Activated CD4-positive, CD25-positive, alpha-beta regulatory T cell treated with anti-CD3 and anti-CD28 coated beads, Interleukin-2, amount 50 U/mL, for 72 hours (primary cell): ENCODE results near the gene SPPL2B.
"Not testable (repeated sequence)": the region's sequence is repeated elsewhere in the genome, so short reads cannot be mapped to it uniquely, and the experiment has no call there.

Experiments
- DNase-seq: peaks from one replicate; pipeline ENCODE4 v3.0.0; 2021

Gene SPPL2B

GRCh38 chr19:2338751-2339643 is 10.5 kb downstream of the SPPL2B start:
- DNase-seq, result no peak

DNA sequence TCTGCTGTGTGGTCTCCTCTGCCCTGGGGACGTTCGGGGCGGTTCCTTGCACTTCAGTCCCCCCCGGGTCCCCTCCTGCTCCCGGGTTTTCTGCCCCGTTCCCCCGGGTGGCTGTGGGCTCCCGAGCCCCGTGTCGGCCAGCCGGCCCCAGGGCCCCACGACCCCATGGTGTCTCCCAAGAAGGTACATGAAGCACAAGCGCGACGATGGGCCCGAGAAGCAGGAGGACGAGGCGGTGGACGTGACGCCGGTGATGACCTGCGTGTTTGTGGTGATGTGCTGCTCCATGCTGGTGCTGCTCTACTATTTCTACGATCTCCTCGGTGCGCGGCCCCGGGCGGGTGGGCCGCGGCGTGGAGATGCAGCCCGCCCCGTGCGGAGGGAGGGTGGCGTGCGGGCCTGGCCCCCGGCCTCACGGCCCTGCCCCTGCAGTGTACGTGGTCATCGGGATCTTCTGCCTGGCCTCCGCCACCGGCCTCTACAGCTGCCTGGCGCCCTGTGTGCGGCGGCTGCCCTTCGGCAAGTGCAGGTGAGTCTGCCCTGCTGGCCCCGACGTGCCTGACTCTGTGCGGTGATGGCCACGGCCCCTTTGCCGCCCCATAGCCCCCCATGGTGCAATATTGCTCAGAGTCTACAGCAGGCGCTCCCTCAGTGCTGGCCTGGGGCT is 11.3 kb downstream of the SPPL2B start:
- DNase-seq, result no peak

DNA sequence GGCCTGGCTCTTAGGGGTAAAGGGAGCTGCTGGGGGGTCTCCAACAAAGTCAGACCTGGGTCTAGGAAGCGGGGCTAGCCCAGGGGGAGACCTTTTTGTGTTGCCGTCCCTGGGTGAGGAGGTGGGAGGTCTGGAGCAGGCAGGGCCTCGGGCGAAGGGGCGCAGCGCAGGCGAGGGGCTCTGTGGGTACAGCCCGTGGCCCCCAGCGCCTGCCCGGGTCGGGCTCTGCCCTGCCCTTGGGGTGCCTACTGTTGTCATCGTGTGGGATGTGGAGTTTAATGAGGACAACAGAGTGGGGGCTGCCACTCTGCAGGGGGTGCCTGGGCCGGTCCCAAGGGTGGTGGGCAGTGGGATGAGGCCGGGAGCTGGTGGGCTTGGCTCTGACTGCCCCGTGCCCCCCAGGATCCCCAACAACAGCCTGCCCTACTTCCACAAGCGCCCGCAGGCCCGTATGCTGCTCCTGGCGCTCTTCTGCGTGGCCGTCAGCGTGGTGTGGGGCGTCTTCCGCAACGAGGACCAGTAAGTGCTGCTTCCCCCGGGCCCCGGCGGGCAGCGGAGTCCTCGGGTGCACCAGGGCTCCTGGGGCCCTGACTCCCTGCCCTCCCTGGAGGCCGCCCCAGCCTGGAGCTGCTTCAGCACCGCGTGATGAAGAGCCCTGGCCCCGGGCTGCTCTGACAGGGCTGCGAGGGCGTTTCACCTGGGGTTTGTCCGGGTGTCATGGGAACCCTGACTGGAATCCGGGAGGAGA is 12.2 kb downstream of the SPPL2B start:
- DNase-seq, result no peak

DNA sequence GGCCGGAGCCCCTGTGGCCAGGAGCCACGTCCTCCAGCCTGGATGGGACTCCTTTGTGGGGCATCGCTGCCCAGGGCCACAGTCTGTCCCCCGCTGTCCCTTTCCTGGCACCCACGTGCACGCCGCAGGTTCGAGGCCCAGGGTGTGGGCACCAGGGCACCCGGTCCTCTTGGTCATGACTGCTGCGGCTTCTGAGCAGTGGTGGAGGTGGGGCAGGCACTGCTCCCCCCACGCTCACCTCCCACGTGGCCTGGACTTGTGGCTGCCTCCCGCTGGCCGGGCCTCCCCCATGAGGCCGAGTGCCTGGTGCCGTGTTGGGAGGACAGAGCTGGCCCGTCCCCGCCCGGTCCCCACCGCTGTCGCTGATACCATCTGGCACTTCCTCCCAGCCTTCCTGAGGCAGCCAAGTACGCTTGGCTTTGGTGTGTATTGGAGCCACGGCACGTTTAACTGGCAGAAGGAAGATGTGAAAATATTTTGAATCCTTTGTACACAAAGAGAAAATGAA is 12.8 kb downstream of the SPPL2B start:
- DNase-seq, result no peak

DNA sequence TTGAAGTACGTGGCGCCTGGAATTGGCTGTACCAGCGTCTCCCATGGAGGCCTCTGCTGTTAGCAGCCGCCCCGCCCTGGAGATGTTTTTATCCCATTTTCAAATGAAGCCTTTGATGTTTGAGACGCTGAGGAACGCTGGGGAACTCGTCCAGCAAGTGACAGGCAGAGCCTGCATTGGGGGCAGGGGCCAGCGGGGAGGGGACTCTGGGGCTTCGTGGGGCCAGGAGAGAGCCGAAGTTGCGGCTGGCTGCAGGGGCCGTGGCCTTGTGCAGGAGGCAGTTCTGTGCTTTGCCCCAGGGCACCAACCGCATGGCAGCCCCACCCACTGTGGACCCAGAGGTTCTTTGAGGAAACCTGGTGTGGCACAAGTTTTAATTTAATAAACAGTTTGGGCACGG is 13.5 kb downstream of the SPPL2B start:
- no peak for DNase-seq

DNA sequence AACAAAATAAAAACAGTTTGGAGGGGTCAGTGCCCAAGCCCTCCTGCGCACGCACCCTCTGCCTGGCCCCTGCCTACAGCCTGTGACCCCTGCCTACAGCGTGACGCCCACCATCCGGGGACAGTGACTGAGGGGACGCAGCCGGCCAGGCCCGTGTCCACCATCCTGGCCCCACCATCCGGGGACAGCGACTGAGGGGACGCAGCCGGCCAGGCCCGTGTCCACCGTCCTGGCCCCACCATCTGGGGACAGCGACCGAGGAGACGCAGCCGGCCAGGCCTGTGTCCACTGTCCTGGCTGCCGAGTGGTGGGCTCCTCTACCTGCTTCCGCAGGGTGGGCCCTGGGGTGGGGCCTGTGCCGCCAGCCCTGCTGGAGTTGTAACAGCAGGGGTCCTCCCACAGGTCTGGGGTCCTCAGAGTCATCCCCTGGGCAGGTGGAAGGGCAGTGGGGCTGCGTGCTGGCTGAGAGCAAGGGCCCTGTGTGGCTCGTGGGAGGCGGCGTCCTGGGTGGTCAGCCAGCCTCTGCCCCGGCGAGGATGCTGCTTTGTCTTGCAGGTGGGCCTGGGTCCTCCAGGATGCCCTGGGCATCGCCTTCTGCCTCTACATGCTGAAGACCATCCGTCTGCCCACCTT is 14.3 kb downstream of the SPPL2B start:
- DNase-seq, result no peak

- DNase-seq, result no peak
These were observed 15.0 kb downstream of the SPPL2B start for GRCh38 chr19:2343289-2343982.

- no peak for DNase-seq
These were observed 15.9 kb downstream of the SPPL2B start for GRCh38 chr19:2344381-2344870.

GRCh38 chr19:2345076-2345475 is 16.6 kb downstream of the SPPL2B start:
- DNase-seq, result no peak

GRCh38 chr19:2345794-2346663 is 17.5 kb downstream of the SPPL2B start:
- DNase-seq, result no peak

DNA sequence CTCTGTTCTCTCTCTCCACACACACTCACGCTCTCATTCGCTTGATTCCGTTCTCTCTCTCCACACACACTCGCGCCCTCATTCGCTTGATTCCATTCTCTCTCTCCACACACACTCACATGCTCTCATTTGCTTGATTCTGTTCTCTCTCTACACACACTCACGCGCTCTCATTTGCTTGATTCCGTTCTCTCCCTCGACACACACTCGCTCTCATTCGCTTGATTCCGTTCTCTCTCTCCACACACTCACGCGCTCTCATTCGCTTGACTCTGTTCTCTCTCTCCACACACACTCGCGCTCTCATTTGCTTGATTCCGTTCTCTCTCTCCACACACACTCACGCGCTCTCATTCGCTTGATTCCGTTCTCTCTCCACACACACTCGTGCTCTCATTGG is 21.3 kb downstream of the SPPL2B start:
- DNase-seq, result not testable (repeated sequence)

GRCh38 chr19:2350656-2351055 is 22.2 kb downstream of the SPPL2B start:
- DNase-seq, result no peak

- no peak for DNase-seq
These were observed 23.1 kb downstream of the SPPL2B start for GRCh38 chr19:2351591-2351990.

GRCh38 chr19:2352121-2352520 is 23.6 kb downstream of the SPPL2B start:
- no peak for DNase-seq

DNA sequence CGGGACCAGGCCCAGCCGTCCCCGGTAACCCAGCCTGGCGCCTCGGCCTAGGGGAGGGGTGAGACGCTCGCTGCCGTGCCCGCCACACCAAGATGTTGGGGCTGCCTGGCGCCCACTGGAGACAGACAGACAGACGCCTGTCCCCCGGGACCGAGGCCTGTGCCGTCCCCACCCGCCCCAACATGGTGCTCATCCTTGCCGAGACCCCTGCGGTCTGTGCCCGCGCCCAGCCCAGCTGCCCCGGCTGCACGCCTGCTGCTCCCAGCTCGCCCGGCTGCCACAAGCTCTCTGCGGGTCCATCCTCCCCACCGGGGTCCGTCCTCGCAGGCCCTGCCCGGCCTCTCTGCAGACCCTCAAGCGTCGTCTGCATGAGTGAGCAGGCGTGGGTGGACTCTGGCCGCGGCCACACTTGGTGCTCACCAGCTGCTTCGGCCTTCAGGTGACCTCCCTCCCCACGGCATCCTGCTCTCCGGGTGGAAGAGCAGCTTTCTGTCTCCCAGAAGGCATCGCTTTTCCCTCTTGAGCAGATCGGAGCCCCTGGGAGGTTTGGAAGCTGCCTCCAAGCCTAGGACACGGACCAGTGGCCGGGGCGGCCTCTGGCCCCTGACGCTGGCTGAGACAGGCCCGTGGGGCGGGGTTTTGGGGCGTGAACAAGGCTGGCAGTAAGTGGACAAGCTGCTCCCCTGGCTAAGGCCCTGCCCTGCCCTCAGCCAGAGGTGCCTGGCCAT is 24.8 kb downstream of the SPPL2B start:
- no peak for DNase-seq

DNA sequence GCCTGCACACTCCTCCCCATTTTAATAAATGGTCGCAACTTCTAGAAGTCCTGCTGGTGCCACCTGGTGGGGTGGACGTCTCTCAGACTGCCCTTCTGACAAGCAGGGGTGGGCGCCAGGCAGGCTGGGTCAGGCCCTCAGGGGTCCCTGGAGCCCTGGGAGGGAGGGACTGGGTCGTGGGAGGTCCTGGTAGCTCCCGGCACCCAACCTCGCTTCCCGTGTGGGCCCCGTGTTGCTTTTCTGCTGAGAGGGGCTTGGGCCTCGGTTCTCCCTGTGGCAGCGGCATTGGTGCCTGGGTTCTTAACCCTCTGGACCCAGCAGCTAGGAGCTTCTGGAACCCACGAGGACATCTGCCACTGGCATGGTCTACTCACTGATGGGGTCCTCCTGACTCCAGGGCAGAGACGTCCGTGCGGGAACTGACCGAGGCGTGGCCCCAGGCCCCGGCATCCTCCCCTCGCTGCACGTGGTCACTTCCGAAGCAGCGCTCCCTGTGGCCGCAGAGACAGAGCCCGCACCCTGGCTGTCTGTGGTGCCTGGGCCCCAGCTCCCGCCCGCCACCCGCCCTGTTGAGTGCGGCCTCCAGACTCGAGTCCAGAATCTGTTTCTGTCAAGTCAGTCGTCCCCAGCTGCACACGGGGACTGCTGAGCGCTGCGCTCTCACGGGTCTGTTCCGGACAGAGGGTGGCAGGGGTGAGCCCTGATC is 25.6 kb downstream of the SPPL2B start:
- no peak for DNase-seq

DNA sequence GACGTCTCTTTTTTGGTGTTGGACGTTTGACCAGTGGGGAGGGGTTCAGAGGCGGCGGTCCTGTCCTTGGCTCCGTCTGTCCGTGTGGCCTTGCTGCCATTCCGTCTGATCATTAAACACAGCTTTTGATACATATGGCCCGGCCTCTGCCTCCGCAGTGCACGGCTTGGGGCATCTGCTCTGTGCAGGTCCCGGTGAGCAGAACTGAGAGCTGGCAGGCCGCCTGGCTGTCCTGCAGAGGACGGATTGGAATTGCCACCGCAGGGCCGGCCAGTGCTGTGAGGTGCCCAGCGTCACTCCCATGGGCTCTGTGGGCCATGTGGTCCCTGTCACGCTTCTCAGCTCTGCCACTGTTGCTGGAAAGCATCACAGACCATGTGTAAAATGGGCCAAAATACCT is 26.2 kb downstream of the SPPL2B start:
- no peak for DNase-seq

GRCh38 chr19:2355168-2356035 is 26.9 kb downstream of the SPPL2B start:
- DNase-seq, result no peak
